Activated CD4-positive, alpha-beta T cell treated with anti-CD3 and anti-CD28 coated beads, Interleukin-2, amount 50 U/mL, for 1 hour (primary cell): ENCODE measurements around the gene EFEMP1.

Source experiments
- DNase-seq: peaks from one replicate; pipeline ENCODE4 v3.0.0-alpha.2; 2020

Gene EFEMP1

DNA sequence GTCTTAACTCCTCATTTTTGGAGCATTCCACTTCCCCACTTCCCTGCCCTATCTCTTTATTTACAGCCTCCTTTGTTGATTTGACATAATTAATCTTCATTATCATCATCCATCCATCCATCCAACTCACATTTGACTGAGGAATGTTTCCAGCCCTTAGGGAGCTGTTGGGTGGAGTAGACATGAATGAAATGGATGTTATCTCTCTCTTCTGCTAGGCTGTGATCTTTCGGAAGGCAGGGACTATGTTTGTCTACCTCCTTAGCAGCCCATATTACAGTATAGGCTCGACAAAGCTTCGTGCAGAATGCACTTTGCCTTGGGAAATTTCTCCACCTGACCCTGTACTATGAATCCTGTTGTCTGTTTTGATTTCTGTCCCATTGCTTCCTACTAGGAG is 7.7 kb upstream of the EFEMP1 start:
- DNase-seq: no peak

DNA sequence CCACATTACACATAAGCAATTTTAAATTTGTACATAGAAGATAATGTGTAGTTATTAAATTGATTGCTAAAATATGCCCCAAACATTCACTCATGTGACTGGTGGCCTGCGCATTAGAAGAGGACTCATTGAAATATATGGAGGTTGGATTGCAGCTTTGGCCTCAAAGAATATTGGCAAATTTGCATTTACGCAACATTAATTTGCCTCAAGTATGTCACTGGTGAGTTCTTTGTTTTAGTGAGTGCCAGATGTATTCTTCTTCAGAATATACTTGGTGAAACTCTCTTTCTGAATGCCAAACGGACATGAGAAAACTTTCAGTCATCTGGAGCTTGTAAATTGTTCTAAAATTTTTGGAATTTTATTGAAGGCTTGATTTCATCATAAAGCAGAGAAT is 5.9 kb upstream of the EFEMP1 start:
- DNase-seq: no peak

- DNase-seq: no peak
These were observed 3.4 kb upstream of the EFEMP1 start for GRCh38 chr2:55926974-55927373.

DNA sequence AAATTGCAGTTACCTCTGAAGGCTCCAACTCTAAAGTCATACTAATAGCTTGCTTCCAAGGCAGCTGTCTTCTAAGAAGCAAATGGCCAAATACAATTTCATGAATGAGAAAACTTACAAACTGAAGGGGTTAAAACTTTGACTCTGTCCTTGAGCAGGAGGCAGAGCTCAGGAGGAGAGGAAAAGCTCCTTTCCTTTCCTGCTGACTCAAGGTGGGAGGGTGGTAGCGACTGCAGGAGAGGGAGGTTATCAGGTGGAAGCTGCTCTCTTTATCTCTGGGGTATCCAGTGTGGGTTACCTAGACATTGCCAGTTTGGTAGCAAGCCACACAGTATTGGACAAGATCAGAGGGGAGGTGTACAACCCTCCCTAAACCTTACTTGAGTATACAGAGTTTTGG is 2.7 kb upstream of the EFEMP1 start:
- DNase-seq: no peak

- no peak for DNase-seq
These were observed 370 bp upstream of the EFEMP1 start for GRCh38 chr2:55923982-55924321.

- DNase-seq: no peak
These were observed 1.2 kb downstream of the EFEMP1 start for GRCh38 chr2:55922291-55922907.

- DNase-seq: no peak
These were observed 4.0 kb downstream of the EFEMP1 start for GRCh38 chr2:55919574-55919973.

DNA sequence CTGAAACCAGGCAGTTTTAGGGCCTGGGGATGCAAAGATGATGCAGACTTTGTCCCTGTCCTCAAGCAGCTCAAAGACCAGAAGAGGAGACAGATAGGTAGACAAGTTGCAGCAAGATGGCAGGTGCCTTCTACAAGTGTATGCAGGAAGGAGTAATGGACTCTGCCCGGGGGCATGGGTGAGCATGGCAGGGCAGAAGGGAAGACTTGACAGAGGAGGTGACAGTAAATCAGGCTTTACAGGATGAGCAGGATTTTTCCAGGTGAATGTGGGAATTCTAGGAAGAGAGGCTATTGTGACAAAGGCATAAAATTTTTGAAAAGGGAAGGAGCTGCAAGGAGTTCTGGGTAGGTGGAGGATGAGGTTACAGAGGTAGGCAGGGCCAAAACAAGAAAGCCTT is 4.7 kb downstream of the EFEMP1 start:
- DNase-seq: no peak

DNA sequence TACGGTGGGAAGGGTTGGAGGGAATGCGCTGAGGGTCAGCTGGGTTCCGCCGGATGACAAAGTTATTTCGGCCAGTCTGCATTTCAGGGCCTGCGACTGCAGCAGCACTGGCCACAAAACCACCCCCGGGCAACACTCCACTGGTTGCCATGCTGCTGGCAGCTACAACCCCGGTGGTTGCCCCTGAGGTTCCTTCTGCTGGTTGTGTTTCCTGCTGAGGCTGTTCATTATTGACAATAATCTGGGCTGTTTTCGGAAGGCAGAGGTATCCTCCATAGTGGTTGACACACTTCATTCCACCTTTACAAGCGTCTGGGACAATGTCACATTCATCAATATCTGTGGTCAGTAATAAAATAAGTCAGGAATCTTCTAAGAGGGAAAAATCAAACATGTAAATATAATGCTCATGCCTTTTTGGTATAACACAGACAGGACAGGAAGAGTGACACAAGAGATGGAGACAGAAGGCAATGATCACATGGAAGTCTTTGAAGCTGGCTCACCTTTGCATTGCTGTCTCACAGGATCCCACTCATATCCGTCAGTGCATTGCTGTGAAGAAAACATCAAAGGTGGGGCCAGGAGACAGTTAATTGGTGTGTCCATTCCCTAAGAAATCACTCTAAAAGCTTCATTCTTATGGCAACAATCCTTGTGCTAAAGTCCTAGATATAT is 5.7 kb downstream of the EFEMP1 start:
- DNase-seq: no peak

DNA sequence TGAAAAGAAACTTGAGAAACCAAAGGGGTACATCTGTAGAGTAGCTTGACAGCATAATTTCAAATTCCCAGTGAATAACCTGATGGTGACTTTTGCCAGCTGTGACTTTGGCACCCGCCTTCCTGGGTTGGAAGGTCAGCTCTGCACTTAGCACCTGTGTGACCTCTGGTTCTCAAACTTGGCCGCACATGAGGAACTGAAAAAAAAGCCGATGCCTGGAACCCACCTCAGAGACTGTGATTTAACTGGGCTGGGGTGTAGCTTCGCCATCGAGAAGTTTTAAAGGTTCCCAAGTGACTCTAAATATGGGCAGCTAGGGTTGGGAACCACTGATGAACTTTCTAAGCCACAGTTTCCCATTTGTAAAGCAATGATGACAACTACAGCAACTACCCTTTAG is 6.5 kb downstream of the EFEMP1 start:
- DNase-seq: no peak

DNA sequence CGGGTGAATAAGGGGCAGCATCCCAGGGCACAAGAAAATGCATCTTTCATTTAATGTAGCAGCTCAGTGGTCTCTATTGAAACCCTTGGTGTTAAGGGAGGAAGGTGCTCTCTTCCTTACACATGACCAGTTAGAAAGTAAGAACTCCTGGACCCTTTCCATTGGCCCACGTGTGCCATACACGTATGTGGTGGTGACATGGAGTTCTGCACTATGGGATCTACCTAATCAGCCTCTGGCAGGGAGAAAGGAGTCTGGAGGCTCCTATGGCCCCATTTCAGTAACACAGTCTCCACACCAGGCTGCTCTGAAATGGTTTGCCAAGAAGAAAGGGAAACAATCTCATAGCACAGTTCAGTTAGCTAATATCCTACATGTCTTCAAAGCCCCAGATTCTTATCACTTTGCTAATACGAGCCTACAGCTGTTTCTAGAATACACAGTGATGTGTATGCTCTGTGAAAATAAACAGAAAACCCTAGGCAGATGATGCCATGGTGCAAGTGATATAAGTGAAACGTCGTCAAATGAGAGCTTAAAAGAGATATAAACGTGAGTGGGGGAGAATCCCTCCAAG is 7.0 kb downstream of the EFEMP1 start:
- DNase-seq: no peak

DNA sequence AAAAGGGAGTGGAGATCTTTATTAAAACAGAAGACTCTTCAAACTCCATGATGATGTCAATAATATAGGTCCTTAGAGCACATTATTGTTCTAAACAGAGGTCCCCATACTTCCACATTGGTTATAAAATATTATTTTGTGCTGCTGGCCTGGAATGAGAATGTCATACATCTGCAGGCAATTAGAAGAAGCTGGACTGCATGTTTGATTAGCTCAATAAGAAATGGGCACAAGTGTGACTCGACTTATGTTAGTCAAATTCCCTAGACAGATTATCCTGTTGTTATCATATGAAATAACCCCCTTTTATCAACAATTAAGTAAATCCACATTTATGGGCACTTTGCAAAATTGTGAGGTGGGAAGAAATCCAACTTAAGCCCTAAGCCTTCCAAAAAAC is 8.8 kb downstream of the EFEMP1 start:
- DNase-seq: no peak

DNA sequence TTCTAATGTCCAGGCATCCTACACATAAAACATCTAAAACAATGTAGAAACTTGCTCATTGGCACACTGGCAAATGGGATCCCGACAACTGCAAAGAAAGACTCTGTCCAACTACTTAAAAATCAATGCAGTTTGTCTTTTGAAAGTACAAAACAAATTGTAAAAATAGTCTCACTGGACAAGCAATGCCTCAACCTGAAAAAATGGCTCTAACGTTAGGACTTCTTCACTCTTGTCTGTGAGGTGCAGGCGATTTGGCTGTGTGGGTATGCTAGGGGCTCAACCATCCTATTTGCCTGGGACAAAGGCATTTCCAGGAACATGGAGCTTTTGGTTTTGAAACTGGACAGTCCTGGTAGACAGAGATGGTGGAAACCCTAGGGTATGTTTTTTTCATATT is 10.7 kb downstream of the EFEMP1 start:
- no peak for DNase-seq

DNA sequence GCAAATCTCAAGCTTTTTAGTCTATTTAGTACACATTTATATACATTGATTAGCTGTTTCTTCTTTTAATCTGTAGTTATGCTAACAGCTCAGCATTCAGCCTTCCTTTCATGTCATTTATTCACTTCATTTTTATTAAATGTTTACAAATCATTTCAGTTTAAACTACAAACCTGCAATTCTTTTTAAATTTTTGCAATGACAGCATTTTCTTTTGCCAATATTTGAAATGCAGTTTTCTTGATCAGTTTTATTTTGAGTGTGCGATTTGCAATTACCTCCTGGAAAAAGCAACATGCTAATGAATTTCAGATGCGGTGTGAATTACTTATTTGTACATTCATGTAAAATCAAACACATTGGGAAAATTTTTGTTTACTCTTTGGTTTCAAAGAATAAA is 13.5 kb downstream of the EFEMP1 start:
- DNase-seq: no peak

- no peak for DNase-seq
These were observed 15.9 kb downstream of the EFEMP1 start for GRCh38 chr2:55907686-55908085.

- no peak for DNase-seq
These were observed 16.6 kb downstream of the EFEMP1 start for GRCh38 chr2:55906993-55907392.

GRCh38 chr2:55903727-55904126 is 19.9 kb downstream of the EFEMP1 start:
- DNase-seq: no peak

GRCh38 chr2:55902971-55903370 is 20.6 kb downstream of the EFEMP1 start:
- no peak for DNase-seq

DNA sequence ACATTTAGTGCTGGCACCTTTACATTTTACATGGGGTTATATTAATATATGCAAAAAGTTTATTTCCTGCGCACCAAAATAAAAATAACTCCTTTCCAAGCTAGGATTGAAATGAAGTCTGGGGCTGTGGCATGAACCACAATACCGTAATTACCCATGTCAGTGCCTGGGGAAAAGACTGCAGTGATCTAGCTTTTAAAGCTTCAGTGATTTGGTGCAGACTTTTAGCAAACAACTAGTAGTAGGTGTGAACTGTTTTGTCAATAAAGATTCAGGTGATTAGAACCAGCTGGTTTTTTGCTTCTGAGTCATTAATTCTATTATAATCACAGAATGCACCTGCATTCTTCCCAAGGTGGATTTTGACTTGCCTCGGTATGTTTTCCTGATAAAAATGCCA is 21.2 kb downstream of the EFEMP1 start:
- DNase-seq: no peak

DNA sequence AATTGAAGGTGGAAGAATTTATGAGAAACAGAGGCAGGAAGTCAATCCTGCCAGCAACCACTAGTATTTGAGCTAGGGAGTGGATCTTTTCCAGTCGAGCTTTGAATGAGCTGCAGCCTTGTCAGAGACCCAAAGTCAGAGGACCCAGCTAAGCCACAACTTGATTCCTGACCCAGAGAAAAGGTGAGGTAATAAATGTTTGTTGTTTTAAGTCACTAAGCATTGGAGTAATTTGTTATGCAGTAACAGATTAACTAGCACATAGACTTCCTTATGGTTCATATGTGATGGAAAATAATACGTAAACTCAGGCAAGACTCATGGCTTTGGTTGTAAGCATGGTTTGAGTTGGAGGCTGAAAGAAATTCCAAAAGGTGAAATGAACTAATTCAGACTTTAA is 21.6 kb downstream of the EFEMP1 start:
- no peak for DNase-seq

- DNase-seq: no peak
These were observed 22.3 kb downstream of the EFEMP1 start for GRCh38 chr2:55901322-55901721.

- DNase-seq: no peak
These were observed 23.7 kb downstream of the EFEMP1 start for GRCh38 chr2:55899881-55900280.

GRCh38 chr2:55898386-55899040 is 25.1 kb downstream of the EFEMP1 start:
- no peak for DNase-seq

DNA sequence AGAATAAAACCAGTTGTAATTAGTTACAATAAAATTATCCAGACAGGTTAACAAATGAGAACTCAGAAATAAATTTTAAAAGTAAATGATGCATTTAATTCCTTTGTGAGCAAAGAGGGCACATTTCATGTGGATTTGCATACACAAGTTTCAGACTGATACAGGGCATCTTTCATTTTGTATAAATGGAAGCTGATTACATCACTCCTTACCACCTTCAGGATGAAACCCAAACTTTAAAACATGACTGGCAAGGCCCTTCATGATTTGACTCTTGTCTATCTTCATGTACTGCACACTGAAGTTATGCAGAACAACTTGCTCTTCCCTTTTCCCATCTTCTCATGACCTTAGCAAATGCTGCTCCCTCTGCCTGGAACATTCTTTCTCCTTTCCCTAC is 26.9 kb downstream of the EFEMP1 start:
- DNase-seq: no peak
